B cell (primary cell): ENCODE data around the gene L3MBTL3. TPM values are rescaled to one million over a fixed set of nuclear protein-coding genes. Genes with fewer than 3 reads are reported as not detected.
A peak's percentile ranks its signal among the peaks of the same experiment; 100 is the strongest.

Experiments
- ATAC-seq: fragments of 200-7000 bp; cut with Tn5 transposase; one replicate; pipeline ENCODE4 v1.10.0; 2021; ENCODE audit warnings: low read depth, mild to moderate bottlenecking, moderate number of reproducible peaks, moderate library complexity
- CTCF ChIA-PET: fragments of 350-600 bp; sonication (Branson Sonifier 250); formaldehyde crosslinking; loops from one replicate; lab custom pipeline; 2021; ENCODE audit warnings: antibody characterized with exemption, inconsistent platforms; lab: Charles Lee
- POLR2A ChIA-PET: fragments of 350-600 bp; sonication (Branson Sonifier 250); formaldehyde crosslinking; loops from one replicate; lab custom pipeline; 2021; ENCODE audit warnings: antibody characterized with exemption; lab: Charles Lee
- DNase-seq: peaks from one replicate; pipeline ENCODE4 v3.0.0; 2013
- H2AFZ ChIP-seq: 2 replicates; pipeline ENCODE4 v1.6.1; 2012; ENCODE audit warnings: mild to moderate bottlenecking, low read depth, low read length; ENCODE audit not compliant: insufficient read depth, poor library complexity, severe bottlenecking
- H3K27ac ChIP-seq, 2 donors: 1 replicate in 1 of 2; 2 replicates in 1 of 2; pipeline ENCODE4 v1.5.1; 2012 to 2013; ENCODE audit warnings: low read length in 2 of 2, mild to moderate bottlenecking in 2 of 2, moderate library complexity in 1 of 2
- H3K27me3 ChIP-seq, 4 experiments: fragments of 200-600 bp in 1 of 4; sonication (generic) in 1 of 4; replicated peaks in 1 of 4; 1 replicate in 2 of 4; 2 replicates in 2 of 4; pipeline versions ENCODE4 v1.6.1 to v1.7.0; 2013 to 2016; ENCODE audit warnings: low read length in 3 of 4, mild to moderate bottlenecking in 2 of 4, mixed read lengths in 1 of 4, moderate library complexity in 1 of 4; ENCODE audit not compliant: insufficient read depth in 4 of 4, control insufficient read depth in 3 of 4; ENCODE audit errors: control extremely low read depth in 1 of 4
- H3K36me3 ChIP-seq, 2 experiments: replicated peaks in 1 of 2; 1 replicate in 1 of 2; 2 replicates in 1 of 2; pipeline versions ENCODE4 v1.6.1 to v1.7.1; 2013; ENCODE audit warnings: low read length in 1 of 2; ENCODE audit not compliant: insufficient read depth in 2 of 2, control insufficient read depth in 1 of 2; ENCODE audit errors: control extremely low read depth in 1 of 2, extremely low read depth in 1 of 2
- H3K4me1 ChIP-seq, 2 donors: fragments of 200-600 bp in 1 of 2; sonication (generic) in 1 of 2; 1 replicate in 1 of 2; 2 replicates in 1 of 2; pipeline versions ENCODE4 v1.5.1 to v1.6.1; 2013 to 2017; ENCODE audit warnings: low read length in 2 of 2; ENCODE audit not compliant: control insufficient read depth in 2 of 2, insufficient read depth in 2 of 2
- H3K4me2 ChIP-seq: replicated peaks from 2 replicates; pipeline ENCODE3; 2012; ENCODE audit warnings: mild to moderate bottlenecking, low read depth, low read length; ENCODE audit not compliant: poor library complexity, severe bottlenecking
- H3K4me3 ChIP-seq, 5 experiments: fragments of 200-600 bp in 1 of 5; sonication (generic) in 1 of 5; 1 replicate in 3 of 5; 2 replicates in 2 of 5; pipeline versions ENCODE4 v1.5.1 to v1.7.0; 2011 to 2016; ENCODE audit warnings: low read length in 4 of 5, mild to moderate bottlenecking in 4 of 5, low read depth in 2 of 5, control low read depth in 1 of 5, moderate library complexity in 1 of 5; ENCODE audit not compliant: insufficient read depth in 1 of 5; ENCODE audit errors: control extremely low read depth in 1 of 5, extremely low read depth in 1 of 5
- H3K79me2 ChIP-seq: fragments of 200-600 bp; sonication (generic); one replicate; pipeline ENCODE4 v1.6.0; 2016; ENCODE audit warnings: low read length; ENCODE audit not compliant: control insufficient read depth, insufficient read depth
- H3K9ac ChIP-seq: fragments of 200-600 bp; sonication (generic); 2 replicates; pipeline ENCODE4 v1.6.1; 2017; ENCODE audit warnings: mild to moderate bottlenecking, low read length, moderate library complexity
- H3K9me3 ChIP-seq, 3 donors: one replicate each; pipeline versions ENCODE4 v1.6.1 to v1.7.1; 2013; ENCODE audit warnings: low read length in 2 of 3; ENCODE audit not compliant: control insufficient read depth in 2 of 3, insufficient read depth in 1 of 3; ENCODE audit errors: control extremely low read depth in 1 of 3
- H4K20me1 ChIP-seq: 2 replicates; pipeline ENCODE4 v1.6.0; 2012; ENCODE audit warnings: mild to moderate bottlenecking, low read length; ENCODE audit not compliant: insufficient read depth, control insufficient read depth, poor library complexity, severe bottlenecking
- H3K27ac Mint-ChIP-seq: one replicate; pipeline ENCODE4 v1.8.0; 2021; ENCODE audit warnings: mixed read lengths
- H3K27me3 Mint-ChIP-seq: one replicate; pipeline ENCODE4 v1.8.0; 2021; ENCODE audit warnings: mixed read lengths
- H3K4me1 Mint-ChIP-seq: one replicate; pipeline ENCODE4 v1.8.0; 2021; ENCODE audit warnings: mixed read lengths
- H3K4me3 Mint-ChIP-seq: one replicate; pipeline ENCODE4 v1.8.0; 2021; ENCODE audit warnings: mixed read lengths
- H3K9me3 Mint-ChIP-seq: one replicate; pipeline ENCODE4 v1.8.0; 2022; ENCODE audit warnings: mixed read lengths; ENCODE audit not compliant: insufficient read depth
- EZH2 ChIP-seq: IDR thresholded peaks from 2 replicates; pipeline ENCODE4 v1.6.1; 2012; ENCODE audit warnings: borderline replicate concordance, low read depth, mild to moderate bottlenecking, moderate library complexity, low read length; ENCODE audit not compliant: insufficient read depth, poor library complexity, severe bottlenecking
- WGBS: methylation state at CpG from one replicate; pipeline ENCODE4 v1.1.5; 2013; ENCODE audit warnings: missing lambda C conversion rate; ENCODE audit not compliant: insufficient coverage; 5-methylcytosine and 5-hydroxymethylcytosine counted together
- intact Hi-C: fragments of 100-400 bp; cut with micrococcal nuclease; formaldehyde crosslinking; loops from one replicate; pipeline ENCODE4 v1.10.0; 2022
- polyA plus RNA-seq: library from polyadenylated mRNA; depleted of rRNA; stranded (reverse); fragments of >200 nt; gene quantifications from 2 replicates; pipeline ENCODE4 v1.2.3, GENCODE V29; 2012
- total RNA-seq, 2 donors: library from RNA; stranded (reverse); fragments of 120-200 nt in 1 of 2; gene quantifications; 1 replicate in 1 of 2; 2 replicates in 1 of 2; pipeline versions ENCODE4 v1.2.3 to v1.2.4, GENCODE V29; 2013 to 2022
- TF ChIP-seq, protein P1 (sequence below): fragments of 200-600 bp; IDR thresholded peaks from one replicate; pipeline ENCODE4 v1.8.0; 2022; ENCODE audit warnings: antibody characterized with exemption, mild to moderate bottlenecking

L3MBTL3 gene
- total and polyA plus RNA-seq, 2 donors (not counting 1 experiment from before 2014, with no cell fraction given): 28.0 to 46.4 TPM

DNA sequence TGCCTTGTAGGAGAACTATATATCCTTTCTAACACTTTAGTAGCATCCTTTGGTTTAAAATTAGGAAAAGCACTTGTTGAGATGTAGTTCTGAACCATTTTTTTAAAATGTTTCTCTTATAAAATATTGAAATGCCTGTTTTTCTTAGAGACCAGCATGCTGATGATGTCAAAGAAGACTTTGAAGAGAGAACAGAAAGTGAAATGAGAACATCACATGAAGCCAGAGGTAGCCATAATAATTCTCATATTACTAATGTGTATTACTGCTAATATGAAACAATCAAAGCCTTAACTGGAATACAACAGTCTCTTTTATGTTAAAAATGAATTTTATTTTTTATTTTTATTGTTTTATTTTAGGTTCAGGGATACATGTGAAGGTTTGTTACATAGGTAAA, 102.3 kb downstream of the L3MBTL3 start:
- Mint-ChIP-seq H3K4me1 (peaks cover 38% of the 10 kb centered on the region), H3K9me3 (no peaks in the 10 kb centered on the region), H3K27me3 (no peaks in the 10 kb centered on the region), H3K27ac (no peak overlapping the region), H3K4me3 (no peak overlapping the region)
- Histone ChIP-seq H3K4me3 (no peak overlapping the region), H3K4me1 (peaks cover 19 to 30% of the 10 kb centered on the region in 2 donors), H2AFZ (peak overlapping the region; percentile 8), H3K27ac (no peak overlapping the region), H3K27me3 (no peaks in the 10 kb centered on the region), H3K4me2 (peak overlapping the region; percentile 5), H3K36me3 (peaks cover 2 to 7% of the 10 kb centered on the region in 2 experiments), H3K9me3 (peaks cover 0 to 2% (median 0%) of the 10 kb centered on the region in 3 donors), H3K9ac (no peak overlapping the region), H3K79me2 (peaks cover 41% of the 10 kb centered on the region), H4K20me1 (no peaks in the 10 kb centered on the region)
- ATAC-seq (no peak), DNase-seq (no peak)
- POLR2A ChIA-PET: no interaction called here
- intact Hi-C loops: no loop called here
- CTCF ChIA-PET: no interaction called here
- TF ChIP-seq, protein P1, sequence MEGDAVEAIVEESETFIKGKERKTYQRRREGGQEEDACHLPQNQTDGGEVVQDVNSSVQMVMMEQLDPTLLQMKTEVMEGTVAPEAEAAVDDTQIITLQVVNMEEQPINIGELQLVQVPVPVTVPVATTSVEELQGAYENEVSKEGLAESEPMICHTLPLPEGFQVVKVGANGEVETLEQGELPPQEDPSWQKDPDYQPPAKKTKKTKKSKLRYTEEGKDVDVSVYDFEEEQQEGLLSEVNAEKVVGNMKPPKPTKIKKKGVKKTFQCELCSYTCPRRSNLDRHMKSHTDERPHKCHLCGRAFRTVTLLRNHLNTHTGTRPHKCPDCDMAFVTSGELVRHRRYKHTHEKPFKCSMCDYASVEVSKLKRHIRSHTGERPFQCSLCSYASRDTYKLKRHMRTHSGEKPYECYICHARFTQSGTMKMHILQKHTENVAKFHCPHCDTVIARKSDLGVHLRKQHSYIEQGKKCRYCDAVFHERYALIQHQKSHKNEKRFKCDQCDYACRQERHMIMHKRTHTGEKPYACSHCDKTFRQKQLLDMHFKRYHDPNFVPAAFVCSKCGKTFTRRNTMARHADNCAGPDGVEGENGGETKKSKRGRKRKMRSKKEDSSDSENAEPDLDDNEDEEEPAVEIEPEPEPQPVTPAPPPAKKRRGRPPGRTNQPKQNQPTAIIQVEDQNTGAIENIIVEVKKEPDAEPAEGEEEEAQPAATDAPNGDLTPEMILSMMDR: no peak
- no peak for TF ChIP-seq EZH2

DNA sequence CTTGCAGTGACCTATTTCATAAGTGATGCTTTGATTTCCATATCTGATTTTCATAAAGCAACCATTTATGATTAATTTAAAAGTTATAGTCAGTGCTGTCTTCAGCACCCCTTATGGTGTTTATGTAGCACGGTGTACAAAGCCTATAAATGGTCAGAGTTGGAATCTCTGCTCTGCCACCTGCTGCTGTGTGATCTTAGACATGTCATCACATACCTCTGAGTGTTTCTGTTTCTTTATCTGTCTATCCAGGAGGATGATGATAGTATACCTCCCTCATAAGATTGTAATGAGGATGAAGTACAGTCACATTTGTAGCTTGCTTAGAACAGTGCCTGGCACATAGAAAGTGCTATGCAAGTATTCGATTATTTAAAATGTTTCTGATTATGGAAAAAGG, 103.9 kb downstream of the L3MBTL3 start:
- DNase-seq: no peak
- TF ChIP-seq, protein P1: no peak
- no peak for TF ChIP-seq EZH2
- Mint-ChIP-seq H3K4me1 (peaks cover 33% of the 10 kb centered on the region), H3K27me3 (no peaks in the 10 kb centered on the region), H3K4me3 (no peak overlapping the region), H3K27ac (no peak overlapping the region), H3K9me3 (no peaks in the 10 kb centered on the region)
- POLR2A ChIA-PET: no interaction called here
- CTCF ChIA-PET: no interaction called here
- Histone ChIP-seq H3K9me3 (peaks cover 0 to 2% (median 0%) of the 10 kb centered on the region in 3 donors), H3K27ac (no peak overlapping the region), H3K27me3 (no peaks in the 10 kb centered on the region), H3K4me2 (no peak overlapping the region), H3K79me2 (peaks cover 41% of the 10 kb centered on the region), H3K4me3 (no peak overlapping the region), H3K36me3 (peaks cover 5 to 7% of the 10 kb centered on the region in 2 experiments), H2AFZ (no peak overlapping the region), H3K9ac (no peak overlapping the region), H4K20me1 (no peaks in the 10 kb centered on the region), H3K4me1 (peaks cover 10 to 20% of the 10 kb centered on the region in 2 donors)
- ATAC-seq: no peak
- intact Hi-C loops: no loop called here
- WGBS: no CpG with 5 or more reads among the region's 2 CpGs
